ENCODE measurements around the gene CLCN3. TPM values are rescaled to one million over a fixed set of nuclear protein-coding genes. Genes with fewer than 3 reads are reported as not detected.
"Not testable (repeated sequence)": the region's sequence is repeated elsewhere in the genome, so short reads cannot be mapped to it uniquely, and the experiment has no call there.

CLCN3 gene
- total RNA-seq, 1 experiment from 2014 or later = 42.1 TPM

DNA sequence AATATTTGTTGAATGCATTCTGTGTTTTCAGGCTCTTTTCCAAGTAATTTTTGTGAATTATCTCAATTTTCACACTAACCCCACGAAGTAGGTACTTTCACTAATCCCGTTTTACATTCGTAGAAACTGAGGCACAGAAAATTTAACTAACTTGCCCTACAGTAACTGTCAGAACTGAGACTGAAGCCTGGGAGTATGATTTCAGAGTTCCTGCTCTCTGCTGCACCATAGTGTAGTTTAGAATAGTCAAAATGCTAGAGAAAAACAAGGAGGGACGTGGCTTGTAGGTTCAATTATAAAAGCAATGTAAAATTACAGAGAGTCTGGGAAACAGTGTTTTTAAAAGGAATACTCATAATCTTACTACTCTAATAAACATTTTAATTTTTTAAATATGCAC, 2.2 kb downstream of the CLCN3 start:
- peaks cover 9% of the 10 kb centered on the region for H3K36me3 Mint-ChIP-seq (ENCODE audit: insufficient read depth, unreplicated experiment)
- intact Hi-C loops (cut with micrococcal nuclease; ENCODE audit: unreplicated experiment) = loop anchor here (5.0 kb wide), 1 partner anchor 550 kb away; no protein-coding TSS in a partner anchor
- H3K27me3 Mint-ChIP-seq (ENCODE audit: insufficient read depth, unreplicated experiment) = no peaks in the 10 kb centered on the region
- H3K27ac Mint-ChIP-seq (ENCODE audit: unreplicated experiment) = no peak overlapping the region
- ChIA-PET CTCF (no interaction called here), POLR2A (no interaction called here)
- no TSS peak for BruUV-seq (replicated peaks)
- no peak overlapping the region for H3K4me3 ChIP-seq (ENCODE audit: low read depth, low read length)
- H3K4me1 Mint-ChIP-seq (ENCODE audit: low read depth, unreplicated experiment) = no peaks in the 10 kb centered on the region
- H3K36me3 ChIP-seq (ENCODE audit: control insufficient read depth, insufficient read depth, low read length) = no peaks in the 10 kb centered on the region
- H3K4me1 ChIP-seq = peaks cover 19% of the 10 kb centered on the region
- H3K27me3 ChIP-seq (replicated peaks; ENCODE audit: control insufficient read depth, insufficient read depth, low read length) = no peaks in the 10 kb centered on the region
- no peak for TF ChIP-seq CTCF (IDR thresholded peaks at IDR 0.05; ENCODE audit: insufficient read depth in 1 of 2, low read depth in 1 of 2, low read length in 1 of 2, severe bottlenecking in 1 of 2, unreplicated experiment in 1 of 2)
- H3K9me3 ChIP-seq = no peaks in the 10 kb centered on the region
- H3K9me3 Mint-ChIP-seq (ENCODE audit: unreplicated experiment) = no peaks in the 10 kb centered on the region
- DNase-seq = no peak
- H3K4me3 Mint-ChIP-seq (ENCODE audit: unreplicated experiment) = peak overlapping the region; percentile 84

- H3K36me3 Mint-ChIP-seq (ENCODE audit: insufficient read depth, unreplicated experiment); H3K4me1 Mint-ChIP-seq (ENCODE audit: low read depth, unreplicated experiment); H3K4me3 ChIP-seq (ENCODE audit: low read depth, low read length); H3K27me3 Mint-ChIP-seq (ENCODE audit: insufficient read depth, unreplicated experiment); DNase-seq; H3K4me3 Mint-ChIP-seq (ENCODE audit: unreplicated experiment); H3K9me3 Mint-ChIP-seq (ENCODE audit: unreplicated experiment); H3K9me3 ChIP-seq; POLR2A ChIA-PET; H3K36me3 ChIP-seq (ENCODE audit: control insufficient read depth, insufficient read depth, low read length); CTCF ChIA-PET; H3K27ac Mint-ChIP-seq (ENCODE audit: unreplicated experiment); BruUV-seq (replicated peaks); H3K27me3 ChIP-seq (replicated peaks; ENCODE audit: control insufficient read depth, insufficient read depth, low read length): not testable (repeated sequence)
- intact Hi-C loops (cut with micrococcal nuclease; ENCODE audit: unreplicated experiment) = loop anchor here (5.0 kb wide), 1 partner anchor 552 kb away; no protein-coding TSS in a partner anchor
- H3K4me1 ChIP-seq = peaks cover 25% of the 10 kb centered on the region
These were observed 3.6 kb downstream of the CLCN3 start for GRCh38 chr4:169624012-169624411.

GRCh38 chr4:169625886-169626285, 5.5 kb downstream of the CLCN3 start:
- Histone ChIP-seq H3K27me3 (replicated peaks; ENCODE audit: control insufficient read depth, insufficient read depth, low read length) (no peaks in the 10 kb centered on the region), H3K9me3 (no peaks in the 10 kb centered on the region), H3K36me3 (ENCODE audit: control insufficient read depth, insufficient read depth, low read length) (no peaks in the 10 kb centered on the region), H3K4me1 (peaks cover 25% of the 10 kb centered on the region), H3K4me3 (ENCODE audit: low read depth, low read length) (no peak overlapping the region)
- no TSS peak for BruUV-seq (replicated peaks)
- no peaks in the 10 kb centered on the region for H3K9me3 Mint-ChIP-seq (ENCODE audit: unreplicated experiment)
- H3K4me1 Mint-ChIP-seq (ENCODE audit: low read depth, unreplicated experiment) = no peaks in the 10 kb centered on the region
- H3K36me3 Mint-ChIP-seq (ENCODE audit: insufficient read depth, unreplicated experiment) = no peaks in the 10 kb centered on the region
- POLR2A ChIA-PET = no interaction called here
- no peak overlapping the region for H3K4me3 Mint-ChIP-seq (ENCODE audit: unreplicated experiment)
- CTCF ChIA-PET = no interaction called here
- no peak for DNase-seq
- no peak overlapping the region for H3K27ac Mint-ChIP-seq (ENCODE audit: unreplicated experiment)
- TF ChIP-seq CTCF (IDR thresholded peaks at IDR 0.05; ENCODE audit: insufficient read depth in 1 of 2, low read depth in 1 of 2, low read length in 1 of 2, severe bottlenecking in 1 of 2, unreplicated experiment in 1 of 2) = no peak
- intact Hi-C loops (cut with micrococcal nuclease; ENCODE audit: unreplicated experiment) = no loop called here
- no peaks in the 10 kb centered on the region for H3K27me3 Mint-ChIP-seq (ENCODE audit: insufficient read depth, unreplicated experiment)

Measured in Caco-2 (cell line).